DOHH2 (cell line): ENCODE measurements around the gene CR1.

ENCODE experiments used
- H3F3A ChIP-seq: fragments of 200-600 bp; sonication (generic), shearing (Covaris generic); 2 replicates; pipeline ENCODE4 v1.6.0; 2016; ENCODE audit warnings: antibody characterized with exemption, mild to moderate bottlenecking; ENCODE audit not compliant: control insufficient read depth, insufficient read depth
- H3K27ac ChIP-seq: fragments of 200-600 bp; sonication (generic); 2 replicates; pipeline ENCODE4 v1.5.1; 2014; ENCODE audit warnings: low read depth, mild to moderate bottlenecking, low read length, moderate library complexity
- H3K27me3 ChIP-seq: fragments of 200-600 bp; sonication (generic); 2 replicates; pipeline ENCODE4 v1.6.1; 2014; ENCODE audit warnings: mild to moderate bottlenecking, low read length, mixed read lengths; ENCODE audit not compliant: control insufficient read depth
- H3K36me3 ChIP-seq: fragments of 200-600 bp; sonication (generic); 2 replicates; pipeline ENCODE4 v1.6.1; 2014; ENCODE audit warnings: mild to moderate bottlenecking, low read length, moderate library complexity, mixed read lengths; ENCODE audit not compliant: control insufficient read depth
- H3K4me1 ChIP-seq: fragments of 200-600 bp; sonication (generic); 2 replicates; pipeline ENCODE4 v1.6.1; 2014; ENCODE audit warnings: mild to moderate bottlenecking, low read length, mixed read lengths; ENCODE audit not compliant: control insufficient read depth
- H3K4me2 ChIP-seq: fragments of 200-600 bp; sonication (generic); 2 replicates; pipeline ENCODE4 v1.6.0; 2014; ENCODE audit warnings: mild to moderate bottlenecking, low read length, moderate library complexity
- H3K4me3 ChIP-seq: fragments of 200-600 bp; sonication (generic); 2 replicates; pipeline ENCODE4 v1.5.1; 2014; ENCODE audit warnings: mild to moderate bottlenecking, low read length, mixed read lengths
- H3K79me2 ChIP-seq: fragments of 200-600 bp; sonication (generic); 2 replicates; pipeline ENCODE4 v1.6.1; 2014; ENCODE audit warnings: mild to moderate bottlenecking, low read length, mixed read lengths; ENCODE audit not compliant: control insufficient read depth
- H3K9me2 ChIP-seq: fragments of 200-600 bp; sonication (generic); replicated peaks from 2 replicates; pipeline ENCODE4 v1.6.1; 2014; ENCODE audit warnings: mild to moderate bottlenecking, low read length, mixed read lengths; ENCODE audit not compliant: control insufficient read depth
- H3K9me3 ChIP-seq: fragments of 200-600 bp; sonication (generic); 2 replicates; pipeline ENCODE4 v1.6.1; 2014; ENCODE audit warnings: antibody characterized with exemption, low read length, mixed read lengths; ENCODE audit not compliant: control insufficient read depth, insufficient read depth
- H4K20me1 ChIP-seq: fragments of 200-600 bp; sonication (generic); 2 replicates; pipeline ENCODE4 v1.6.0; 2014; ENCODE audit warnings: low read depth, mild to moderate bottlenecking, antibody characterized with exemption, low read length, moderate library complexity; ENCODE audit not compliant: control insufficient read depth, insufficient read depth
- EZH2phosphoT487 ChIP-seq: fragments of 200-600 bp; sonication (generic); IDR thresholded peaks from 2 replicates; pipeline ENCODE4 v1.6.1; 2017; ENCODE audit warnings: borderline replicate concordance, mild to moderate bottlenecking, antibody characterized with exemption, low read length, moderate library complexity, mixed read lengths
- TF ChIP-seq, protein P1 (sequence below): fragments of 200-600 bp; sonication (generic); IDR thresholded peaks from one replicate; pipeline ENCODE4 v1.5.1; 2014; ENCODE audit warnings: antibody characterized with exemption, mild to moderate bottlenecking, low read depth, low read length; ENCODE audit not compliant: poor library complexity, severe bottlenecking

Gene CR1

DNA sequence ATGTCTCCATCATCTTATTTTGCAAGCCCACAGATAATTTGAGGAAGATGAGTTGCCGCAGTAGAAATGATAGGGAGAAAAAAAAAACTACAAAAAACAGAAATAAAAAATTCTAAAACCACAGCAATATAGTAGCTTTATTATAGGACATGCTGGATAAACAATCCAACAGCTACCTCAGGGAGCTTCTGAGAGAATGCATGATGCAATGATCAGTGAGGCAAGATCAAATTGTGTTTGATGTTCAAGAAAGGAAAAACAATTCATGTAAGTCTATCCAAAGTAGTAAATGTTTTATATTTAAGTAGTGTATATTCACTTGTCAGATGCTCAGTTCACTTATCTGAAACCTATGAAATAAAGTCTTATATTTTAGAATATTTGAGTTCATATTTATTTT is 155.6 kb downstream of the CR1 start:
- no peaks in the 10 kb centered on the region for H3K36me3 ChIP-seq
- no peak overlapping the region for H3K4me2 ChIP-seq
- no peaks in the 10 kb centered on the region for H3K79me2 ChIP-seq
- H3K4me3 ChIP-seq = no peak overlapping the region
- no peaks in the 10 kb centered on the region for H4K20me1 ChIP-seq
- no peaks in the 10 kb centered on the region for H3F3A ChIP-seq
- H3K9me2 ChIP-seq = no peaks in the 10 kb centered on the region
- no peak for TF ChIP-seq EZH2phosphoT487
- TF ChIP-seq, protein P1, sequence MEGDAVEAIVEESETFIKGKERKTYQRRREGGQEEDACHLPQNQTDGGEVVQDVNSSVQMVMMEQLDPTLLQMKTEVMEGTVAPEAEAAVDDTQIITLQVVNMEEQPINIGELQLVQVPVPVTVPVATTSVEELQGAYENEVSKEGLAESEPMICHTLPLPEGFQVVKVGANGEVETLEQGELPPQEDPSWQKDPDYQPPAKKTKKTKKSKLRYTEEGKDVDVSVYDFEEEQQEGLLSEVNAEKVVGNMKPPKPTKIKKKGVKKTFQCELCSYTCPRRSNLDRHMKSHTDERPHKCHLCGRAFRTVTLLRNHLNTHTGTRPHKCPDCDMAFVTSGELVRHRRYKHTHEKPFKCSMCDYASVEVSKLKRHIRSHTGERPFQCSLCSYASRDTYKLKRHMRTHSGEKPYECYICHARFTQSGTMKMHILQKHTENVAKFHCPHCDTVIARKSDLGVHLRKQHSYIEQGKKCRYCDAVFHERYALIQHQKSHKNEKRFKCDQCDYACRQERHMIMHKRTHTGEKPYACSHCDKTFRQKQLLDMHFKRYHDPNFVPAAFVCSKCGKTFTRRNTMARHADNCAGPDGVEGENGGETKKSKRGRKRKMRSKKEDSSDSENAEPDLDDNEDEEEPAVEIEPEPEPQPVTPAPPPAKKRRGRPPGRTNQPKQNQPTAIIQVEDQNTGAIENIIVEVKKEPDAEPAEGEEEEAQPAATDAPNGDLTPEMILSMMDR = no peak
- H3K27ac ChIP-seq = no peak overlapping the region
- H3K9me3 ChIP-seq = no peaks in the 10 kb centered on the region
- peaks cover 3% of the 10 kb centered on the region; the same call in 1 of the 2 replicates for H3K27me3 ChIP-seq
- peaks cover 9% of the 10 kb centered on the region for H3K4me1 ChIP-seq

DNA sequence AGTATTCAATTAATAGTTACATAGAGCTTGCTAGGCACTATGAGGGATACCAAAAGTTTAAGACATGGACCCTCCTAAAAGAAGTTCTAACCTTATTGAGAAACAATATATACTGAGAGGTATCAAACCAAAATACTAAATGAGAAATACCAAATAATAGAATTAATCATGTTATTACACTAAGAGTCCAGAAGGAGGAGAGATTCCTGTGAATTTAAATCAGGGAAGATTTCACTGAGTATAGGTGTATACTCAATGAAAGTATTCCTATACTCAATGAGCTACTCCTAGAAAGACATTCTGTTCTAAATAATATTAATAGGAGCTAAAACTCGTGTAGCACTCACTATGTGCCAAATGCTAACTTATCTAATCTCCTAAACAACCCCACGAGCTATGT is 158.4 kb downstream of the CR1 start:
- no peak for TF ChIP-seq EZH2phosphoT487
- TF ChIP-seq, protein P1 = peak; percentile 23
- no peaks in the 10 kb centered on the region for H3F3A ChIP-seq
- no peak overlapping the region for H3K27ac ChIP-seq
- H3K27me3 ChIP-seq = peaks cover 3% of the 10 kb centered on the region; the same call in 1 of the 2 replicates
- no peaks in the 10 kb centered on the region for H4K20me1 ChIP-seq
- no peaks in the 10 kb centered on the region for H3K36me3 ChIP-seq
- H3K79me2 ChIP-seq = no peaks in the 10 kb centered on the region
- peaks cover 9% of the 10 kb centered on the region for H3K4me1 ChIP-seq
- H3K4me2 ChIP-seq = no peak overlapping the region
- H3K9me3 ChIP-seq = no peaks in the 10 kb centered on the region
- no peak overlapping the region for H3K4me3 ChIP-seq
- H3K9me2 ChIP-seq = no peaks in the 10 kb centered on the region

DNA sequence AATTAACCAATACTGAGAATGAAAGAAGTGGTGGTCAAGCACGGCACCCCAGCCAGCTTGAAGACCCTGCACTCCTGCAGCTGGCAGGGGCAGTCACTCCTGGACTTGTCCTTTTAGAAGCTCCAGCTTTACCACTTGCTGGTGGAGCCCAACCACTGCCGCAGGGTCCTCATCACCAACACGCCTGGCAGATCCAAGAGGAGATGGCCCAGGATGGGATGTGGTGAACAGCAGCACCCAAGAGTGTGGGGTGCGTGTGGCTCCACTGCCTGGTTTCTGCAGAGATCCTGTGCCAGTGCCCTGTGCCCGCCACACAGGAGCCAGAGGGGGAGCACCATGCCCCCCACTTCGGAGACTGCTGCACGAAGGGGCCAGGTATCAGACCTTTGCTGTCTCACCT is 162.5 kb downstream of the CR1 start:
- Histone ChIP-seq H3F3A (no peaks in the 10 kb centered on the region), H3K4me2 (no peak overlapping the region), H3K9me2 (no peaks in the 10 kb centered on the region), H3K27me3 (peaks cover 2% of the 10 kb centered on the region; the same call in 1 of the 2 replicates), H3K4me3 (no peak overlapping the region), H3K36me3 (no peaks in the 10 kb centered on the region), H4K20me1 (no peaks in the 10 kb centered on the region), H3K27ac (no peak overlapping the region), H3K4me1 (no peaks in the 10 kb centered on the region), H3K9me3 (no peaks in the 10 kb centered on the region), H3K79me2 (no peaks in the 10 kb centered on the region)
- TF ChIP-seq EZH2phosphoT487 = no peak
- TF ChIP-seq, protein P1 = no peak
